Tibial nerve (tissue), 4 donors: ENCODE results near the gene AKAP12.

ENCODE experiments used
- CTCF ChIP-seq, 5 experiments: fragments of 200-600 bp in 3 of 5; fragments of 450-650 bp in 2 of 5; sonication (generic) in 3 of 5; IDR thresholded peaks; one replicate each; pipeline ENCODE4 v1.5.1; 2016 to 2019; ENCODE audit warnings: antibody characterized with exemption in 5 of 5, mild to moderate bottlenecking in 3 of 5, moderate library complexity in 2 of 5
- EP300 ChIP-seq, 2 donors: sonication (generic); formaldehyde crosslinking; IDR thresholded peaks; one replicate each; pipeline ENCODE4 v1.6.1; 2017; ENCODE audit warnings: antibody characterized with exemption in 2 of 2, mild to moderate bottlenecking in 1 of 2
- POLR2A ChIP-seq, 2 donors: fragments of 450-650 bp; IDR thresholded peaks; one replicate each; pipeline ENCODE4 v1.6.1; 2017; ENCODE audit warnings: antibody characterized with exemption in 2 of 2, mild to moderate bottlenecking in 2 of 2, moderate library complexity in 2 of 2

GRCh38 chr6:151284012-151284411, 44.2 kb downstream of the AKAP12 start:
- TF ChIP-seq POLR2A (IDR thresholded peaks at IDR 0.05) (no peak), CTCF (IDR thresholded peaks at IDR 0.05) (no peak), EP300 (IDR thresholded peaks at IDR 0.05) (no peak)
